Measurements from ENCODE around the gene PARD3B. TPM values are rescaled to one million over a fixed set of nuclear protein-coding genes. Genes with fewer than 3 reads are reported as not detected.

The PARD3B gene
- total RNA-seq, 1 donor from 2014 or later, result 12.3 TPM

DNA sequence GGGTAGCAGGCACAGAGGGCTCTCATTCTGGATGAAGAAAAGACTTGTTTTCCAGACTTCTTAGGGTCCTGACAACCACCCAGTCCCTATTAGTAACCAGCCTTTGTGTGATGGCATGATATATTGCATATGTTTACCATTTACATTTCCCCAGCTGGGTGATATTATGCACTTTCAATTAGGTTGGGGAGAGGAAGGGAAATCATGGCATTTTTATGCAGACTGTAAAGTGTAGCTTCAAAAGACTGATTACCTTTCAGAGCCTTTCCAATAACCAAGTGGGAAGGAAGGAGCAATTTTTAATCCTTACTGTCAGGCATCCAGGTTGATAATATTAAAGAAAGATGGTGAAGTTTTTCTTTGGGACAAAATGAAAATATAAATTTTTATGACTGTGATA is 896.2 kb downstream of the PARD3B start:
- TF ChIP-seq, protein P1, sequence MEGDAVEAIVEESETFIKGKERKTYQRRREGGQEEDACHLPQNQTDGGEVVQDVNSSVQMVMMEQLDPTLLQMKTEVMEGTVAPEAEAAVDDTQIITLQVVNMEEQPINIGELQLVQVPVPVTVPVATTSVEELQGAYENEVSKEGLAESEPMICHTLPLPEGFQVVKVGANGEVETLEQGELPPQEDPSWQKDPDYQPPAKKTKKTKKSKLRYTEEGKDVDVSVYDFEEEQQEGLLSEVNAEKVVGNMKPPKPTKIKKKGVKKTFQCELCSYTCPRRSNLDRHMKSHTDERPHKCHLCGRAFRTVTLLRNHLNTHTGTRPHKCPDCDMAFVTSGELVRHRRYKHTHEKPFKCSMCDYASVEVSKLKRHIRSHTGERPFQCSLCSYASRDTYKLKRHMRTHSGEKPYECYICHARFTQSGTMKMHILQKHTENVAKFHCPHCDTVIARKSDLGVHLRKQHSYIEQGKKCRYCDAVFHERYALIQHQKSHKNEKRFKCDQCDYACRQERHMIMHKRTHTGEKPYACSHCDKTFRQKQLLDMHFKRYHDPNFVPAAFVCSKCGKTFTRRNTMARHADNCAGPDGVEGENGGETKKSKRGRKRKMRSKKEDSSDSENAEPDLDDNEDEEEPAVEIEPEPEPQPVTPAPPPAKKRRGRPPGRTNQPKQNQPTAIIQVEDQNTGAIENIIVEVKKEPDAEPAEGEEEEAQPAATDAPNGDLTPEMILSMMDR (IDR thresholded peaks at IDR 0.05), result no peak
- no peak for TF ChIP-seq POLR2A (IDR thresholded peaks at IDR 0.05)
- no peak for TF ChIP-seq POLR2AphosphoS5 (IDR thresholded peaks at IDR 0.05; ENCODE audit: insufficient read depth in 1 of 2, low read depth in 1 of 2)
- DNase-seq (ENCODE audit: extremely low spot score in 2 of 2), result no peak
- Histone ChIP-seq H3K27ac (no peak overlapping the region), H3K27me3 (no peaks in the 10 kb centered on the region), H3K36me3 (no peaks in the 10 kb centered on the region), H3K4me3 (no peak overlapping the region), H3K9me3 (no peaks in the 10 kb centered on the region), H3K4me1 (no peaks in the 10 kb centered on the region)
- intact Hi-C loops (cut with DNase I), result no loop called here

DNA sequence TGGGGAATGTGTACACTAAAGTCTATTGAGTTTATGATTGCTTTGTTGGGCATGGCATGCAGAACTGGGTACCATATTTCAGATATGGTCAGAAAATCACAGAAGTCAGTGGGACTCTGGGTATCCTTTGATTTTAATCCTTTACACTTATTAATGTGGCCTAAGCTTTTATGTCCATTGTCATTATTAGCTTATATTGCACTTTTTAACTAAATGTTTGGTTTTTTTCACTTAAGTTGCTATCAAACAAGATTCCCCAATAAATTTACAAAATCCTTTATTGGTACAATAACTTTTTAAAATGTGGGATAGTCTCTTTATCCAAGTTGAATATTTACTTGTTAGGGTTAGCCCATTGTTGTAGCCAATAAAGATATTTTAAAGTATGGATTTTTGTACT is 902.9 kb downstream of the PARD3B start:
- Histone ChIP-seq H3K4me1 (no peaks in the 10 kb centered on the region), H3K9me3 (no peaks in the 10 kb centered on the region), H3K27ac (no peak overlapping the region), H3K27me3 (no peaks in the 10 kb centered on the region), H3K4me3 (no peak overlapping the region), H3K36me3 (no peaks in the 10 kb centered on the region)
- intact Hi-C loops (cut with DNase I), result no loop called here
- TF ChIP-seq, protein P1 (IDR thresholded peaks at IDR 0.05), result no peak
- no peak for TF ChIP-seq POLR2A (IDR thresholded peaks at IDR 0.05)
- TF ChIP-seq POLR2AphosphoS5 (IDR thresholded peaks at IDR 0.05; ENCODE audit: insufficient read depth in 1 of 2, low read depth in 1 of 2), result no peak
- no peak for DNase-seq (ENCODE audit: extremely low spot score in 2 of 2)

DNA sequence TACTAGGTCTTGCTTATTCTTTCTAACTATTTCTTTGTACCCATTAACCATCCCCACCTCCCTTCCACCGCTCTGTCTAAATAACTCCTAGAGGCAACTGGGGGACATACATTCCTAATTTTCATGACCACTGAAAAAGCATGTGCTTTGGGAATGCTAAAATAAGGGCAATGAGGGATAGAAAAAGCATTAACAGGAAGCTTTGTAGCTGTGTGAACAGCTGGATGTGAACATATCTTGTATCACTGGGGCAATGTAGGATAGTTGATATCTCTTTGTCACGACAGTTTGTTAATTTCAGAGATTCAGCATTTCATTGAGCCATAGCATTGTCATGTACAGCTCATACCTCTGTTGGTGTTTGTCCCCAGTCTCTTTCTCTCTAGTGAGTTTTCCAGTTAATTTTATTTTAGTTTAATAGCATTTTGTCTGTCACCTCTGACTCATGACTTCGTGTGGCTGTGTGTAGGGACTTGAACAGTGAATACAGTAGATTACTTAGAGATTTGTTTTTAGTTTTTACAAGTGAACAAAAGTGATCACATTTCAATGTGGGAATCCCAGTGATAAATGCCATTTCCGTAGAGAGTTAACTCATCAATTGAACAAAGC is 906.7 kb downstream of the PARD3B start:
- no peak for DNase-seq (ENCODE audit: extremely low spot score in 2 of 2)

DNA sequence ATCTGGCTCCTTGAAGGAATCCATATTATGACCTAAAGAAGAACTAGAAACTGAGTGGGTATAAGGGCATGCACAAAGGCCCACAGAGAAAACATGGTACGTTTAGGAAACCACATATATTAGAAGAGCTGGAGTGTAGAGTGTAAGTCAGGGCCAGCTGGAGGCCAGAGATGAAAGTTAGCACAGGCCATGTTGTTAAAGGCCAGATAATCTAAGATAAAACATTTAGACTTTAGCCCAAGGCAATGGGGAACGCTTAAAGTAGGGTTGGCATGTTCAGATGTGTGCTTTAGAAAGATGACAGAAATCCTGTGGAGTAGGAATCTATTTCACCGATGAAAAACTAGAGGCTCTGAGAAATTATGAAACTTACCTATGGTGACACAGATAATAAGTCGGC is 907.9 kb downstream of the PARD3B start:
- Histone ChIP-seq H3K4me1 (no peaks in the 10 kb centered on the region), H3K9me3 (no peaks in the 10 kb centered on the region), H3K27me3 (no peaks in the 10 kb centered on the region), H3K36me3 (no peaks in the 10 kb centered on the region), H3K4me3 (no peak overlapping the region), H3K27ac (no peak overlapping the region)
- TF ChIP-seq POLR2AphosphoS5 (IDR thresholded peaks at IDR 0.05; ENCODE audit: insufficient read depth in 1 of 2, low read depth in 1 of 2) (no peak), POLR2A (IDR thresholded peaks at IDR 0.05) (no peak)
- TF ChIP-seq, protein P1 (IDR thresholded peaks at IDR 0.05), result no peak
- intact Hi-C loops (cut with DNase I), result no loop called here
- DNase-seq (ENCODE audit: extremely low spot score in 2 of 2), result no peak

More for the DNA sequence above, 906.7 kb downstream of the PARD3B start:
- TF ChIP-seq POLR2A (IDR thresholded peaks at IDR 0.05) (no peak), POLR2AphosphoS5 (IDR thresholded peaks at IDR 0.05; ENCODE audit: insufficient read depth in 1 of 2, low read depth in 1 of 2) (no peak)
- TF ChIP-seq, protein P1 (IDR thresholded peaks at IDR 0.05), result no peak
- Histone ChIP-seq H3K9me3 (no peaks in the 10 kb centered on the region), H3K4me3 (no peak overlapping the region), H3K27ac (no peak overlapping the region), H3K4me1 (no peaks in the 10 kb centered on the region), H3K27me3 (no peaks in the 10 kb centered on the region), H3K36me3 (no peaks in the 10 kb centered on the region)
- intact Hi-C loops (cut with DNase I), result no loop called here

DNA sequence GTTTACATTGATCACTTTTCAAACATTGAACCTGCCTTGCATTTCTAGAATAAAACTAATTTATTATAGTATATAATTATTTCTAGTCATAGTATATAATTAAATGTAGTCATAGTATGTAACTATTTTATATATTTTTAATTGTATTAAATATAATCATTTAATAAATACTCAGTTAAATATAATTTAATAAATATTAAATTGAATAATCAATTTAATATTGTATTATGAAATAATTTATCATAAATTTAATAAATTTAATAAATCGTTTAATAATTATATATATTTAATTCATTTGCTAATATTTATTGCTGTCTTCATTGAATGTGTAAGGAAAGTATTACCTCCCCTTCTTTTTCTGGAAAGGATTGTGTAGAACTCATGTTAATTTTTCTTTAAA is 911.4 kb downstream of the PARD3B start:
- intact Hi-C loops (cut with DNase I), result no loop called here
- TF ChIP-seq POLR2AphosphoS5 (IDR thresholded peaks at IDR 0.05; ENCODE audit: insufficient read depth in 1 of 2, low read depth in 1 of 2), result no peak
- no peak for TF ChIP-seq POLR2A (IDR thresholded peaks at IDR 0.05)
- TF ChIP-seq, protein P1 (IDR thresholded peaks at IDR 0.05), result no peak
- H3K27me3 ChIP-seq, result no peaks in the 10 kb centered on the region

More for the DNA sequence above, 911.4 kb downstream of the PARD3B start:
- H3K27ac ChIP-seq, result no peak overlapping the region
- H3K9me3 ChIP-seq, result no peaks in the 10 kb centered on the region
- H3K36me3 ChIP-seq, result no peaks in the 10 kb centered on the region
- no peak overlapping the region for H3K4me3 ChIP-seq
- no peaks in the 10 kb centered on the region for H3K4me1 ChIP-seq
- DNase-seq (ENCODE audit: extremely low spot score in 2 of 2), result no peak
